ENCODE data around the gene WFDC1.

Gene WFDC1
- total RNA-seq = 0 reads per million in 2 experiments

- DNase-seq (ENCODE audit: low read depth) = no peak
These were observed at the start of gene WFDC1 for GRCh38 chr16:84294531-84295142. Gene WFDC1, plus strand, starts transcription at chr16:84294878. Its CDS starts 94 bp downstream, at chr16:84294972.

GRCh38 chr16:84245956-84246678, 48.6 kb upstream of the WFDC1 start:
- no peak for DNase-seq (ENCODE audit: low read depth)

GRCh38 chr16:84246679-84247077, 48.0 kb upstream of the WFDC1 start:
- no peak for DNase-seq (ENCODE audit: low read depth)

GRCh38 chr16:84247331-84247730, 47.3 kb upstream of the WFDC1 start:
- no peak for DNase-seq (ENCODE audit: low read depth)

- no peak for DNase-seq (ENCODE audit: low read depth)
These were observed 46.8 kb upstream of the WFDC1 start for GRCh38 chr16:84247844-84248243.

- no peak for DNase-seq (ENCODE audit: low read depth)
These were observed 42.5 kb upstream of the WFDC1 start for GRCh38 chr16:84252184-84252583.

GRCh38 chr16:84253173-84253572, 41.5 kb upstream of the WFDC1 start:
- no peak for DNase-seq (ENCODE audit: low read depth)

- DNase-seq (ENCODE audit: low read depth) = no peak
These were observed 40.6 kb upstream of the WFDC1 start for GRCh38 chr16:84254062-84254461.

- DNase-seq (ENCODE audit: low read depth) = no peak
These were observed 39.4 kb upstream of the WFDC1 start for GRCh38 chr16:84255050-84255810.

GRCh38 chr16:84258266-84258665, 36.4 kb upstream of the WFDC1 start:
- no peak for DNase-seq (ENCODE audit: low read depth)

GRCh38 chr16:84259691-84260090, 35.0 kb upstream of the WFDC1 start:
- no peak for DNase-seq (ENCODE audit: low read depth)

- DNase-seq (ENCODE audit: low read depth) = no peak
These were observed 33.7 kb upstream of the WFDC1 start for GRCh38 chr16:84260766-84261554.

- no peak for DNase-seq (ENCODE audit: low read depth)
These were observed 32.6 kb upstream of the WFDC1 start for GRCh38 chr16:84262031-84262430.

GRCh38 chr16:84262939-84263338, 31.7 kb upstream of the WFDC1 start:
- DNase-seq (ENCODE audit: low read depth) = no peak

- DNase-seq (ENCODE audit: low read depth) = no peak
These were observed 28.2 kb upstream of the WFDC1 start for GRCh38 chr16:84266451-84266850.

- DNase-seq (ENCODE audit: low read depth) = no peak
These were observed 27.3 kb upstream of the WFDC1 start for GRCh38 chr16:84267380-84267779.

GRCh38 chr16:84268291-84269040, 26.2 kb upstream of the WFDC1 start:
- DNase-seq (ENCODE audit: low read depth) = no peak

GRCh38 chr16:84270071-84270470, 24.6 kb upstream of the WFDC1 start:
- no peak for DNase-seq (ENCODE audit: low read depth)

GRCh38 chr16:84270531-84270930, 24.1 kb upstream of the WFDC1 start:
- DNase-seq (ENCODE audit: low read depth) = no peak

GRCh38 chr16:84271037-84271436, 23.6 kb upstream of the WFDC1 start:
- no peak for DNase-seq (ENCODE audit: low read depth)

- no peak for DNase-seq (ENCODE audit: low read depth)
These were observed 22.8 kb upstream of the WFDC1 start for GRCh38 chr16:84271866-84272265.
